T-helper 17 cell (primary cell): ENCODE measurements around the gene GPR35. TPM values are rescaled to one million over a fixed set of nuclear protein-coding genes. Genes with fewer than 3 reads are reported as not detected.

ENCODE experiments used
- total RNA-seq, 4 donors: library from RNA in 2 of 4; stranded (reverse) in 2 of 4; gene quantifications; one replicate each; pipeline ENCODE4 v1.2.3 and lab custom pipeline; 2022 to 2026

Gene GPR35
- total RNA-seq, 2 donors from 2014 or later, result 5.4 to 14.4 TPM

Other genes with a start within 250 kb of the GPR35 start
- 1 to 10 TPM; 1.5 to 1.7 TPM for gene GPC1, start 189.8 kb upstream of the GPR35 start, total RNA-seq
- 10 to 100 TPM; 34.6 to 42.6 TPM for gene ANKMY1, start 67.5 kb upstream of the GPR35 start, total RNA-seq
- gene DUSP28, start 65.1 kb upstream of the GPR35 start, total RNA-seq, result 10 to 100 TPM; 12.5 to 12.8 TPM
- 100 to 1,000 TPM; 111 to 130 TPM for gene RNPEPL1, start 57.0 kb upstream of the GPR35 start, total RNA-seq
- 10 to 100 TPM; 64.2 to 82.9 TPM for gene CAPN10, start 38.7 kb upstream of the GPR35 start, total RNA-seq
- not detected for gene AQP12B, start 57.4 kb downstream of the GPR35 start, total RNA-seq
- not detected for gene AQP12A, start 66.4 kb downstream of the GPR35 start, total RNA-seq
- gene KIF1A, start 194.7 kb downstream of the GPR35 start, total RNA-seq, result under 1 TPM in 1 of 2 donors, not detected in 1; 0.18 TPM
- not detected for gene AGXT, start 243.3 kb downstream of the GPR35 start, total RNA-seq